Small intestine (tissue), 7 donors: ENCODE data around the gene CALM1. TPM values are rescaled to one million over a fixed set of nuclear protein-coding genes. Genes with fewer than 3 reads are reported as not detected.

Experiments used
- DNase-seq, 2 donors: peaks; one replicate each; pipeline versions ENCODE4 v3.0.0 to v3.0.0-alpha.2; 2013
- FAIRE-seq: peaks from 2 replicates; lab custom pipeline; 2012; peaks lifted over from hg19 to GRCh38; lab: Jason Lieb, UNC
- H3K27ac ChIP-seq, 3 donors: one replicate each; pipeline ENCODE4 v1.5.1; 2013; ENCODE audit warnings: low read length in 2 of 3, mild to moderate bottlenecking in 2 of 3, control low read depth in 1 of 3, inconsistent platforms in 1 of 3, low read depth in 1 of 3, moderate library complexity in 1 of 3
- H3K27me3 ChIP-seq, 3 donors: one replicate each; pipeline ENCODE4 v1.6.1; 2013; ENCODE audit warnings: low read length in 3 of 3, inconsistent platforms in 1 of 3; ENCODE audit not compliant: control insufficient read depth in 3 of 3, insufficient read depth in 3 of 3
- H3K36me3 ChIP-seq, 3 donors: one replicate each; pipeline ENCODE4 v1.6.1; 2013; ENCODE audit warnings: low read length in 3 of 3, inconsistent platforms in 1 of 3, low read depth in 1 of 3, mild to moderate bottlenecking in 1 of 3, moderate library complexity in 1 of 3; ENCODE audit not compliant: control insufficient read depth in 3 of 3, insufficient read depth in 2 of 3
- H3K4me1 ChIP-seq, 3 donors: one replicate each; pipeline ENCODE4 v1.6.1; 2013; ENCODE audit warnings: low read length in 2 of 3, inconsistent platforms in 1 of 3, low read depth in 1 of 3, mild to moderate bottlenecking in 1 of 3, moderate library complexity in 1 of 3; ENCODE audit not compliant: control insufficient read depth in 3 of 3, insufficient read depth in 2 of 3
- H3K4me3 ChIP-seq, 3 donors: one replicate each; pipeline ENCODE4 v1.5.1; 2013; ENCODE audit warnings: low read length in 3 of 3, control low read depth in 1 of 3, inconsistent platforms in 1 of 3, low read depth in 1 of 3, mild to moderate bottlenecking in 1 of 3, moderate library complexity in 1 of 3
- H3K9me3 ChIP-seq, 2 donors: one replicate each; pipeline ENCODE4 v1.6.1; 2013; ENCODE audit warnings: low read depth in 1 of 2, low read length in 1 of 2; ENCODE audit not compliant: control insufficient read depth in 2 of 2, insufficient read depth in 1 of 2
- WGBS, 3 donors: extraction: QIAGEN DNeasy Blood & Tissue Kit; methylation state at CpG; one replicate each; pipeline ENCODE4 v1.1.7; 2013; 5-methylcytosine and 5-hydroxymethylcytosine counted together
- polyA plus RNA-seq, 4 donors: library from polyadenylated mRNA; stranded (reverse) in 3 of 4; unstranded in 1 of 4; fragments of 200-250 nt in 3 of 4; fragments of 120-200 nt in 1 of 4; gene quantifications; one replicate each; pipeline versions ENCODE4 v1.2.1 to v1.2.3, GENCODE V29; 2013
- donor health status: healthy with polysubstance abuse.
- donor health status: control.
- donor health status: control.
- donor health status: Bipolar disorder and iron deficiency.
- donor health status: healthy.

The CALM1 gene
- polyA plus RNA-seq, 4 donors = 596 to 1,791 (median 921) TPM

- H3K4me1 ChIP-seq = peaks cover 4 to 47% (median 4%) of the 10 kb centered on the region in 3 donors
- H3K9me3 ChIP-seq = no peaks in the 10 kb centered on the region
- no peaks in the 10 kb centered on the region for H3K27me3 ChIP-seq
- H3K27ac ChIP-seq = no peak overlapping the region
- 14 to 67% (median 41%) methylated on average over 2 of the region's 2 CpGs for WGBS, 3 donors
- DNase-seq (no peak), FAIRE-seq (no peak)
- H3K4me3 ChIP-seq = no peak overlapping the region
- no peaks in the 10 kb centered on the region for H3K36me3 ChIP-seq
Observed at GRCh38 chr14:90379106-90379505, 17.7 kb upstream of the CALM1 start.

GRCh38 chr14:90381011-90381786 is 15.6 kb upstream of the CALM1 start:
- WGBS, 3 donors = 32 to 50% (median 43%) methylated on average over 8 of the region's 8 CpGs

GRCh38 chr14:90381999-90382451 is 14.8 kb upstream of the CALM1 start:
- H3K27me3 ChIP-seq = no peaks in the 10 kb centered on the region
- 6 to 25% (median 19%) methylated on average over 13 of the region's 13 CpGs for WGBS, 3 donors
- peak overlapping the region; percentile 98 to 100 (median 99) for H3K27ac ChIP-seq
- DNase-seq = peak; percentile 95 to 98
- FAIRE-seq = no peak
- no peaks in the 10 kb centered on the region for H3K9me3 ChIP-seq
- no peaks in the 10 kb centered on the region for H3K36me3 ChIP-seq
- H3K4me1 ChIP-seq = peaks cover 4 to 62% (median 6%) of the 10 kb centered on the region in 3 donors
- peak overlapping the region in 2 of 3 donors; percentile 61 to 70 for H3K4me3 ChIP-seq

More at GRCh38 chr14:90381011-90381786, 15.6 kb upstream of the CALM1 start:
- no peaks in the 10 kb centered on the region for H3K27me3 ChIP-seq
- peak overlapping the region; percentile 75 to 99 (median 98) for H3K27ac ChIP-seq
- FAIRE-seq (no peak), DNase-seq (peak; percentile 83 to 88)
- no peaks in the 10 kb centered on the region for H3K36me3 ChIP-seq
- no peaks in the 10 kb centered on the region for H3K9me3 ChIP-seq
- H3K4me1 ChIP-seq = peaks cover 4 to 59% (median 6%) of the 10 kb centered on the region in 3 donors
- peak overlapping the region in 2 of 3 donors; percentile 61 to 70 for H3K4me3 ChIP-seq

- peak; percentile 66 to 86 for DNase-seq
- WGBS, 3 donors = 0% methylated on average over 33 to 34 of the region's 34 CpGs
- no peaks in the 10 kb centered on the region for H3K27me3 ChIP-seq
- H3K27ac ChIP-seq = peak overlapping the region; percentile 98 to 100 (median 99)
- no peaks in the 10 kb centered on the region for H3K36me3 ChIP-seq
- no peak for FAIRE-seq
- H3K4me1 ChIP-seq = peaks cover 4 to 68% (median 6%) of the 10 kb centered on the region in 3 donors
- H3K9me3 ChIP-seq = no peaks in the 10 kb centered on the region
- peak overlapping the region; percentile 57 to 70 (median 61) for H3K4me3 ChIP-seq
Observed at GRCh38 chr14:90382491-90383125, 14.2 kb upstream of the CALM1 start.

DNA sequence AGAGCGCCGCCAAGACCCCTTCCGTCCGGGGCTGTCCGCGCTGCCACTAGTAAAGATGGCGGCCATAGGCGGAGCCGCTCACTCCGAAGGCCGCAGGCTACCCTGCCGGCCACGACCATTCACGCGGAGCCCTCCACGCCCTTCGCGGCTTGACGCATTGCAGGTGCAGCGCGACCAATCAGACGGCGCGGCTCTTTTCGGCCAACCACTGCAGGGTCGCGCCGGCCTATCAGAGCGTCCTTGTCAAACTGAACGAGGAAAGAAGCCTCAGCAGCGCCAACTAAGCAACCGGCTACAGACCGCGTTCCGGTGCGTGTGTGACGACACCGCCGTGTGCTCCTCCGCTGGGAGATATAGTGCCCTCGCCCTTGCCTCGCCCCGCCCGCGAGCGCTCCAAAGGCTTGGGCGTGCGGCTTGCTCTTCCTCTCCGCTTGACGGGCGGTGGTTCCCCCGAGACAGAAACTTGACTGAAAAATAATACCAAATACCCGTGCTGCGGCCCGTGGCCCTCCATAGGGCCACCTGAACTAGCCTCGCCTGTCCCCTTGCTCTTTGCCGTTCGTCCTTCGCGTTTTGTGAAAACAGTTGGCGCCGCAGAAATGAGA is 13.6 kb upstream of the CALM1 start:
- no peaks in the 10 kb centered on the region for H3K9me3 ChIP-seq
- H3K27ac ChIP-seq = peak overlapping the region; percentile 98 to 100 (median 99)
- H3K36me3 ChIP-seq = no peaks in the 10 kb centered on the region
- H3K27me3 ChIP-seq = no peaks in the 10 kb centered on the region
- no peak for FAIRE-seq
- 0% methylated on average over 55 to 62 of the region's 62 CpGs for WGBS, 3 donors
- DNase-seq = peak; percentile 100
- peak overlapping the region; percentile 57 to 70 (median 61) for H3K4me3 ChIP-seq
- peaks cover 4 to 69% (median 6%) of the 10 kb centered on the region in 3 donors for H3K4me1 ChIP-seq

DNA sequence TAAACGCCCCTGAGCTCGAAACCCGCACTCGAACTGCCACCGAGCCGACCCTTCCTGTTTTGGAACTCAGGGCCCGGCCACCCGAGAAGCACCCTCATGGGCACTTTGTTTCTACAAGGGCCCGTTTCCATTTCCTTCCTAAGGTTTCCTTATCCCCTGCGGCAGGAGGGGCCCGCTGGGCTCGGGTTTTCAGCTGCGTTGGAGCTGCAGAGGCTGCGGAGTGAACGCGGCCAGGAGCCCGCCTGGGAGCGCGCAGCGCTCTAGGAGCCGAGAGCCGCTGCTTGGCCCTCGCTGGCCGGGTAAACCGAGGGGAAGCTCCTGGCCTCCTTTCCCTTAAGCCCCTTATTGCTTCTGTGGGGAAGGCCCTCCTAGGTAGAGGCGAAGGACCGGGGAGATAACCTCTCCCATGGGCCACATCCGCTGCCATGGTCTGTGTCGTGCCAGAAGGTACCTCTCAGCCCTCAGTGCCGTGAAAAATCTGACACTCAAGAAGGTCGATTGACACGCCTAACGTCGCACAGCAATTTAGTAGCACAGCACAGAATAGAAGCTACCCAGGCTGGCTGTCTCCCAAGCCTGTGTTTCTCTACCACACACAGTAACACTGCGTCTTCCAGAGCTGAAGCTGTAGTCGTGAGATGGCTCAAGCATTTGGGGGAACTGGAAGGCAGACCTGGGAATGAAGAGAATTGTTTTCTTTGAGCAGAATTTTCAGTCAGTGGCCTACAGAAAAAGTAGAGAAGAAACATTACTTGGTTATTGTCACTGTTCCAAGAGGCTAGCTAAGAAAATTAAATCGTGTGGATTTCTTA is 12.9 kb upstream of the CALM1 start:
- Histone ChIP-seq H3K4me1 (peaks cover 6 to 64% (median 9%) of the 10 kb centered on the region in 3 donors), H3K36me3 (no peaks in the 10 kb centered on the region), H3K27me3 (no peaks in the 10 kb centered on the region), H3K4me3 (peak overlapping the region; percentile 21 to 60 (median 45)), H3K9me3 (no peaks in the 10 kb centered on the region), H3K27ac (peak overlapping the region; percentile 98 to 100 (median 99))
- DNase-seq (peak; percentile 78 to 83), FAIRE-seq (no peak)
- 0 to 4% (median 3%) methylated on average over 37 of the region's 37 CpGs for WGBS, 3 donors

GRCh38 chr14:90384543-90384911 is 12.3 kb upstream of the CALM1 start:
- DNase-seq = peak; percentile 64 to 67
- Histone ChIP-seq H3K4me1 (peaks cover 6 to 58% (median 9%) of the 10 kb centered on the region in 3 donors), H3K9me3 (no peaks in the 10 kb centered on the region), H3K27me3 (no peaks in the 10 kb centered on the region), H3K36me3 (no peaks in the 10 kb centered on the region), H3K4me3 (no peak overlapping the region), H3K27ac (peak overlapping the region; percentile 98 to 100 (median 99))
- WGBS, 3 donors = 15 to 43% (median 24%) methylated on average over 3 of the region's 3 CpGs
- FAIRE-seq = no peak
